Suppressor macrophage treated with lipopolysaccharide for 4 hours (primary cell): ENCODE results near the gene HIGD1A.

ENCODE experiments used
- DNase-seq: peaks from one replicate; pipeline ENCODE4 v3.0.0-alpha.2; 2020

The HIGD1A gene

GRCh38 chr3:42733501-42734262 is 70.6 kb downstream of the HIGD1A start:
- no peak for DNase-seq
